ENCODE data around the gene TMEM101.
"Not testable (repeated sequence)": the region's sequence is repeated elsewhere in the genome, so short reads cannot be mapped to it uniquely, and the experiment has no call there.

TMEM101 gene

GRCh38 chr17:43982171-43982570, 32.6 kb downstream of the TMEM101 start:
- FAIRE-seq = no peak
- DNase-seq (ENCODE audit: insufficient read length, low spot score) = no peak
- TF ChIP-seq POLR2A (IDR thresholded peaks at IDR 0.05; ENCODE audit: low read depth, low read length) = no peak

- no peak for TF ChIP-seq POLR2A (IDR thresholded peaks at IDR 0.05; ENCODE audit: low read depth, low read length)
- FAIRE-seq (no peak), DNase-seq (ENCODE audit: insufficient read length, low spot score) (no peak)
Measured at GRCh38 chr17:43979671-43980070, 35.1 kb downstream of the TMEM101 start.

- DNase-seq (ENCODE audit: insufficient read length, low spot score) = no peak
- no peak for TF ChIP-seq POLR2A (IDR thresholded peaks at IDR 0.05; ENCODE audit: low read depth, low read length)
- FAIRE-seq = no peak
Measured at GRCh38 chr17:43979011-43979410, 35.8 kb downstream of the TMEM101 start.

DNA sequence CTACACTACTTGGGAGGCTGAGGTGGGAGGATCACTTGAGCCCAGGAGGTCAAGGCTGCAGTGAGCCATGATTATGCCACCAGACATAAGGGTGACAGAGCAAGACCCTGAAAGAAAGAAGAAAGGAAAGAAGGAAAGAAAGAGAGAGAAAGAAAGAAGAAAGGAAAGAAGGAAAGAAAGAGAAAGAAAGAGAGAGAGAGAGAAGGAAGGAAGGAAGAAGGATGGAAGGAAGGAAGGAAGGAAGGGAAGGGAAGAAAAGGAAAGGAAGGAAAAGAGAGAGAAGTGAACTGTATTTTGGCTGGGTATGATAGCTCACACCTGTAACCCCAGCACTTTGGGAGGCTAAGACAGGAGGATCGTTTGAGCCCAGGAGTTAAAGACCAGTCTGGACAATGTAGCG, 36.7 kb downstream of the TMEM101 start:
- FAIRE-seq (no peak), DNase-seq (ENCODE audit: insufficient read length, low spot score) (no peak)
- no peak for TF ChIP-seq POLR2A (IDR thresholded peaks at IDR 0.05; ENCODE audit: low read depth, low read length)

DNA sequence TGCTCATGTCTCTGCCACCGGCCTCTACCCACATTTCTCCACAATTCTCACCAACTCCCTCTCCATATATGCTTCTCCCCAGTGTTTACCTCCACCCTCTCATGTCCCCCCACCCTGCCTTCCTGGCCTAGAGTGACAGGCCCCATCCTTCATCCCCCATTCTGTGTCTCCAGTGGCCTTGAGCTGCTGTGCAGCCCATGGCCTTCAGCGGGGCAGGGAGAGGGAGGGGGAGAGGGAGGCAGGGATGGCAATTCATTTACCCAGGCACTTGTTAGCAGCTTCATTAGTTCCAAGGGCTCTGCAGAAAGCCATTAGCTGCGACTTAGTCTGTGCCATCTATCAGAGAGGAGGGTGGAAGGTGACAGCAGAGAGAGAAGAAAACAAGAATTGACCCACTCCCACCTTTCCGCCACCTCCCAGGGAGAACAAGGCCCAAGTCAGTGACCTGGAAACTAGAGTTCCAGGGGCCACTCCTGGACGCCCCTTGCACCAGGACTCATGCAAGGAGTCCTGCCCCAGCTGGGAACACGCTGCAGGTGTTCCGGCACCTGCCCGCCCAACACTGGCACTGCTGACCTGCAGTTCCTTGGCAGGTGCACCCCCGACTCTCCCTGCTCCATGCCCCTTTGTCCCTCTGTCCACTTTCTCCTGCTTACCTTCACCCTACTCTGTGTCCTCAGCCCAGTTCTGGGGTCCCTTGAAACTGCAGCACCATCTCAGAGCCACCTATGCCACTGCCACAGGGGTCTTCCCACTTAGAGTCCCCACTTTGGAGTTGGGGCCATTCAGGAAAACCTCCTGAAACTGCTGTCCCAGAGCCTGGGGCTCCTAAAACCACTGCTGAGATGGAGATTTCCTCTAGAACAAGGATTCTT, 37.6 kb downstream of the TMEM101 start:
- DNase-seq (ENCODE audit: insufficient read length, low spot score) (no peak), FAIRE-seq (no peak)

DNA sequence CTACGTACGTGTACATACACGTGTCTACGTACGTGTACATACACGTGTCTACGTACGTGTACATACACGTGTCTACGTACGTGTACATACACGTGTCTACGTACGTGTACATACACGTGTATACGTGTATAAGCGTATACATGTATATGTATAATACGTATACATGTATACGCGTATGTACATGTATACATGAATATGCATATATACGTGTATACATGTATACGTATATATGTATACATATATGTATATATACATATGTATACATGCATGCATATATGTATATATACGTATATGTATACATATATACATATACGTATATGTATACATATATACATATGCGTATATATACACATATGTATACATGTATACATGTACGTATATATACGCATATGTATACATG, 38.9 kb downstream of the TMEM101 start:
- no peak for TF ChIP-seq POLR2A (IDR thresholded peaks at IDR 0.05; ENCODE audit: low read depth, low read length)
- no peak for DNase-seq (ENCODE audit: insufficient read length, low spot score)
- no peak for FAIRE-seq

More for the DNA sequence above, 37.6 kb downstream of the TMEM101 start:
- no peak for TF ChIP-seq POLR2A (IDR thresholded peaks at IDR 0.05; ENCODE audit: low read depth, low read length)

DNA sequence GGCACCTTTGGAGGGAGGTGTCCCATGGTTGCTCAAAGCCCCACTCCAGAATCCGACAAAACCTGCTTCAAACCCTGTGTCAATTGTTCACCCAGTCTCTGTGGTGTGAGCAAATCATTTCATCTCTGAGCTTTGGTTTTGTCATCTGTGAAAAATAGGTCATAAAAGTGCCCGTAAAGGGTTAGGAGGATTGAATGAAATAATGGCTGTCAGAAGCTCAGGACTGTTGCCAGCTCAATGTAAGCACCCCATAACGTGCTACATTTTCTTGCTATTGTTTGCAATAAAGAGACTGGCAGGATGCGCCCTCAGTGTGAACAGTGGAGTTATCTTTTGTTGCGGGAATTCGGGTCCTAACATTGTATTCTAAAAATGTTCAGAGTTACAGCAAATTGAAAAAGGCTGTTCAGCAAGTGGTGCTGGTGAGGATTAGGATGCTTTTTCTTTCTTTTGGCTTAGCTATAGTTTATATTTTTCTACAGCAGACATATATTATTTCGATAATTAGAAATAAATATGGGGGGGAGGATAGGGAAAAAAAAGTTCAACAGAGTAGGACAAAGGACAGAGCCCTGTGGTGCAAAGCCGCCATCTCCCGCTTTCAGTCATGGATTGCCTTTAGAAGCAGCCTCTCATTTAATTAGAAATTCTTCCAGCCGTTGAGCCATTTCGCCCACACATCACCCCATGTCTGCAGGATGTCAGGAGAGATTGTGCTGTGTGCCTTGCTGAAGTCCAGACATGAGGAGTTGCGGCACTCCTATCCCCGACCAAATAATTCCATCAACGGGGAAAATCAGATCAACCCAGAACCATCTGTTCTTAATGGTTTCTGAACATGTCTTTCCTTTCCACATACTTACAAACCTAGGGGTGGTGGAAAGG, 40.1 kb downstream of the TMEM101 start:
- no peak for TF ChIP-seq POLR2A (IDR thresholded peaks at IDR 0.05; ENCODE audit: low read depth, low read length)
- DNase-seq (ENCODE audit: insufficient read length, low spot score) (no peak), FAIRE-seq (no peak)

- FAIRE-seq; DNase-seq (ENCODE audit: insufficient read length, low spot score): not testable (repeated sequence)
Measured at GRCh38 chr17:43972444-43973212, 42.1 kb downstream of the TMEM101 start.

DNA sequence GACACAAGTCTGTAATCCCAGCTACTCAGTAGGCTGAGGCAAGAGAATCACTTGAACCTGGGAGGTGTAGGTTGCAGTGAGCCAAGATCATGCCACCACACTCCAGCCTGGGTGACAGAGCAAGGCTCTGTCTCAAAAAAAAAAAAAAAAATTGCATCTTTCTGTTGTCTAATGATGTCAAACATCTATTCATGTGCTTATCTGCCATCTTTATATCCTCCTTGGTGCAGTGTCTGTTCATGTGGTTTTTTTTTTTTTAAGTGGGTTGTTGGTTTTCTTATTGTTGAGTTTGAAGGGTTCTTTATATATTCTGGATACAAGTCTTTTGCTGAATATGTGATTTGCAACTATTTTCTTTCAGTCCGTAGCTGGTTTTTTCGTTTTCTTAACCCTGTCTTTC, 43.3 kb downstream of the TMEM101 start:
- FAIRE-seq; DNase-seq (ENCODE audit: insufficient read length, low spot score): not testable (repeated sequence)

DNA sequence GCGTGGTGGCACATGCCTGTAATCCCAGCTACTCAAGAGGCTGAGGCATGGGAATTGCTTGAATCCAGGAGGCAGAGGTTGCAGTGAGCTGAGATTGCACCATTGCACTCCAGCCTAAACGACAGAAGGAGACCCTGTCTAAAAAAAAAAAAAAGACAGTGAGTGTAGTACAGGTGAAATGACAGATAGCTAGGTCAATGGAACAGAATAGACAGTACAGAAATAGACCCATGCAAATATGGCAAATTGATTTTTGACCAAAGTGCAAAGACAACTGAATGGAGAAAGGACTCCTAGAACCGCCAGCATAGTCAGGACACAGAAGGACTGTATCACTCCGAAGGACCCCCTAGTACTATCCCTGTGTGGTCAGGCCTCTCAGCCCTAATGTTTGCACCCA, 44.4 kb downstream of the TMEM101 start:
- DNase-seq (ENCODE audit: insufficient read length, low spot score) = no peak
- FAIRE-seq = no peak
- no peak for TF ChIP-seq POLR2A (IDR thresholded peaks at IDR 0.05; ENCODE audit: low read depth, low read length)

GRCh38 chr17:43967251-43967875, 47.4 kb downstream of the TMEM101 start:
- FAIRE-seq (no peak), DNase-seq (ENCODE audit: insufficient read length, low spot score) (no peak)
- no peak for TF ChIP-seq POLR2A (IDR thresholded peaks at IDR 0.05; ENCODE audit: low read depth, low read length)

DNA sequence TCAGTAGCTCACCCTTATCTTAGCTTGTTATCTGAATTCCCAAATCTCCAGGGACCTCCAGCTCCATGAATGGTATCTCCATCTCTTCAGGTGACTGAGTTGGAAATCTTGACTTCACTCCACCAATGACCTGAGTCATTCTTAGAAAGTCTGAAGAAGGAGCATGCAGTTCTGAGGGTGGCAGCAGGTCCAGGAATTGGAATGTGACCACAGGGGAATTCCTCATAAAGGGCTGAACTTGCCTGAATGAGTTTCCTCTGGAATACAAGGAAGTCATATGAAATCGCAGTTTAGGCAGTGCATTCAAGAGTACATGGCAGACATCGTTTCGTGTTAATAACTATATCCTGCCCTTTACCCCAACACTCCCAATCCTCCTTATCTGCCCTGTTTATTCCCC, 48.5 kb downstream of the TMEM101 start:
- FAIRE-seq (no peak), DNase-seq (ENCODE audit: insufficient read length, low spot score) (no peak)
- no peak for TF ChIP-seq POLR2A (IDR thresholded peaks at IDR 0.05; ENCODE audit: low read depth, low read length)

DNA sequence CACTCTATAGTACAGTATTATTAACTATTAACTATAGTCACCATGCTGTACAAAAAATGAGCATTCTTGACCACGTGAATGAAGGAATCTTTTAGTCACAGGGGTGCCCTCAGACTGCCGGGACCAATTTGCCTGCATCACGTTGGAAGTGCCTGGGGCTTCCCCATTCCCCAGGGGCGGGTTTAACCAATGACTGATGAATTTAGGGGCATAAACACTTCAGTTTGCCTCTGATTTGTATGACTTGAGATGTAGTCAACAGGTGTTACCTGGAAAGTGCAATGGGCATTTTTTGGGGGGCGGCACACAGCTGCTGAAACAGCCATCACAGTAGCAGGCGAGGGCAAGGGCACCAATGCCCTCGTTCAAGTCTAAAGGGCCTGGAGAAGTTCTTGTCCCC, 52.3 kb downstream of the TMEM101 start:
- no peak for TF ChIP-seq POLR2A (IDR thresholded peaks at IDR 0.05; ENCODE audit: low read depth, low read length)
- FAIRE-seq = no peak
- DNase-seq (ENCODE audit: insufficient read length, low spot score) = no peak
